HepG2 (cell line): ENCODE results near the gene NT5C3B. TPM values are rescaled to one million over a fixed set of nuclear protein-coding genes. Genes with fewer than 3 reads are reported as not detected.

Experiments used
- ATRX ChIP-seq: sonication (generic); formaldehyde crosslinking; IDR thresholded peaks from 2 replicates; pipeline ENCODE4 v1.4.0; 2020; ENCODE audit warnings: missing genetic modification reagents, borderline replicate concordance
- BRD4 ChIP-seq: sonication (generic); formaldehyde crosslinking; IDR thresholded peaks from 2 replicates; pipeline ENCODE4 v1.4.0; 2020; ENCODE audit warnings: missing genetic modification reagents
- FOXM1 ChIP-seq: sonication (generic); formaldehyde crosslinking; IDR thresholded peaks from 2 replicates; pipeline ENCODE4 v1.5.0; 2020; ENCODE audit warnings: missing genetic modification reagents
- GABPB1 ChIP-seq: IDR thresholded peaks from 2 replicates; pipeline ENCODE4 v1.6.1; 2016; ENCODE audit warnings: mild to moderate bottlenecking, missing genetic modification reagents, moderate library complexity, missing compliant biosample characterization
- HMGXB4 ChIP-seq, 2 experiments: sonication (generic) in 1 of 2; formaldehyde crosslinking in 1 of 2; IDR thresholded peaks; 2 replicates each; pipeline versions ENCODE4 v1.4.0 to v1.6.1; 2018 to 2020; ENCODE audit warnings: missing genetic modification reagents in 2 of 2, borderline replicate concordance in 1 of 2, low read depth in 1 of 2, mild to moderate bottlenecking in 1 of 2, missing biosample characterization in 1 of 2
- KDM2A ChIP-seq: sonication (generic); formaldehyde crosslinking; IDR thresholded peaks from 2 replicates; pipeline ENCODE4 v1.4.0; 2020; ENCODE audit warnings: low read depth, missing genetic modification reagents, borderline replicate concordance
- MLXIP ChIP-seq: sonication (generic); formaldehyde crosslinking; IDR thresholded peaks from 2 replicates; pipeline ENCODE4 v1.9.0; 2021; ENCODE audit warnings: missing genetic modification reagents, borderline replicate concordance
- NBN ChIP-seq: fragments of 450-650 bp; conservative IDR thresholded peaks from 2 replicates; pipeline ENCODE4 v1.6.1; 2017
- NFKBIZ ChIP-seq: IDR thresholded peaks from 2 replicates; pipeline ENCODE4 v1.6.1; 2018; ENCODE audit warnings: missing genetic modification reagents, missing compliant biosample characterization
- NR2C2 ChIP-seq: sonication (generic); formaldehyde crosslinking; IDR thresholded peaks from 2 replicates; pipeline ENCODE4 v1.4.0; 2020; ENCODE audit warnings: missing genetic modification reagents, mild to moderate bottlenecking, moderate library complexity, borderline replicate concordance
- SOX6 ChIP-seq, 2 experiments: fragments of 450-650 bp in 1 of 2; sonication (generic) in 1 of 2; formaldehyde crosslinking in 1 of 2; IDR thresholded peaks; 2 replicates each; pipeline versions ENCODE4 v1.4.0 to v1.6.1; 2017 to 2020; ENCODE audit warnings: antibody characterized with exemption in 1 of 2, mild to moderate bottlenecking in 1 of 2, missing genetic modification reagents in 1 of 2
- SP5 ChIP-seq: IDR thresholded peaks from 2 replicates; pipeline ENCODE4 v1.6.1; 2016; ENCODE audit warnings: low read depth, borderline replicate concordance
- SRSF4 ChIP-seq: fragments of 200-400 bp; formaldehyde crosslinking; IDR thresholded peaks from one replicate; pipeline ENCODE4 v1.6.1; 2018; ENCODE audit warnings: mild to moderate bottlenecking, low read depth, low read length, moderate library complexity; ENCODE audit not compliant: poor library complexity, severe bottlenecking
- SRY ChIP-seq: sonication (generic); formaldehyde crosslinking; IDR thresholded peaks from 2 replicates; pipeline ENCODE4 v1.8.0; 2022; ENCODE audit warnings: mild to moderate bottlenecking, missing genetic modification reagents
- TARDBP ChIP-seq: sonication (generic); formaldehyde crosslinking; IDR thresholded peaks from 2 replicates; pipeline ENCODE4 v1.8.0; 2022; ENCODE audit warnings: mild to moderate bottlenecking, missing genetic modification reagents
- WIZ ChIP-seq: sonication (generic); formaldehyde crosslinking; IDR thresholded peaks from 2 replicates; pipeline ENCODE4 v1.5.1; 2020; ENCODE audit warnings: mild to moderate bottlenecking, missing genetic modification reagents
- YEATS2 ChIP-seq: sonication (generic); formaldehyde crosslinking; IDR thresholded peaks from 2 replicates; pipeline ENCODE4 v1.4.0; 2020; ENCODE audit warnings: missing genetic modification reagents, borderline replicate concordance
- ZFP90 ChIP-seq: sonication (generic); formaldehyde crosslinking; IDR thresholded peaks from 2 replicates; pipeline ENCODE4 v1.8.0; 2022; ENCODE audit warnings: missing genetic modification reagents, mild to moderate bottlenecking, inconsistent platforms, borderline replicate concordance
- ZNF337 ChIP-seq: sonication (generic); formaldehyde crosslinking; IDR thresholded peaks from 2 replicates; pipeline ENCODE4 v1.5.1; 2020; ENCODE audit warnings: missing genetic modification reagents, low read depth, mild to moderate bottlenecking, borderline replicate concordance
- ZNF354B ChIP-seq: sonication (generic); formaldehyde crosslinking; IDR thresholded peaks from 2 replicates; pipeline ENCODE4 v1.8.0; 2022; ENCODE audit warnings: mild to moderate bottlenecking, missing genetic modification reagents
- ZNF362 ChIP-seq: sonication (generic); formaldehyde crosslinking; IDR thresholded peaks from 2 replicates; pipeline ENCODE4 v1.4.0; 2020; ENCODE audit warnings: missing genetic modification reagents, mild to moderate bottlenecking, borderline replicate concordance
- ZNF557 ChIP-seq: sonication (generic); formaldehyde crosslinking; IDR thresholded peaks from 2 replicates; pipeline ENCODE4 v1.4.0; 2020; ENCODE audit warnings: missing genetic modification reagents
- ZNF709 ChIP-seq: sonication (generic); formaldehyde crosslinking; IDR thresholded peaks from 2 replicates; pipeline ENCODE4 v1.5.0; 2020; ENCODE audit warnings: mild to moderate bottlenecking, missing genetic modification reagents
- ZSCAN9 ChIP-seq: IDR thresholded peaks from 2 replicates; pipeline ENCODE4 v1.6.1; 2016; ENCODE audit warnings: borderline replicate concordance
- polyA plus RNA-seq, 8 experiments: library from polyadenylated mRNA; depleted of rRNA in 3 of 8; stranded (reverse) in 7 of 8; unstranded in 1 of 8; fragments of >200 nt; fragmentation: Illumina TruSeq in 4 of 8; extraction: Trizol in 4 of 8; gene quantifications; 2 replicates each; pipeline versions ENCODE4 v1.2.1 to v1.2.3, GENCODE V29; 2011 to 2016; ENCODE audit warnings: low read depth in 4 of 8, missing spikeins in 1 of 8, mixed read lengths in 1 of 8; ENCODE audit not compliant: insufficient read depth in 1 of 8
- total RNA-seq, 5 experiments: library from RNA; depleted of rRNA; stranded (reverse); fragments of >200 nt; fragmentation: Illumina TruSeq; extraction: Trizol; gene quantifications; 2 replicates each; pipeline ENCODE4 v1.2.3, GENCODE V29; 2016; ENCODE audit warnings: low read depth in 1 of 5

NT5C3B gene
- total and polyA plus RNA-seq, 2 of the 13 experiments (the other 11 are each of a cell fraction or from before 2014, with no cell fraction given), result 104 to 126 TPM

- TF ChIP-seq ZNF337, result no peak
- TF ChIP-seq SRY (CRISPR knock-in tag), result no peak
- no peak for TF ChIP-seq SOX6 (IDR thresholded peaks at IDR 0.05)
- TF ChIP-seq SOX6 (CRISPR knock-in tag; IDR thresholded peaks at IDR 0.05), result peak; percentile 5; the same call in 1 of the 2 replicates
- TF ChIP-seq HMGXB4 (CRISPR knock-in tag; IDR thresholded peaks at IDR 0.05; ENCODE audit: borderline replicate concordance in 1 of 2, low read depth in 1 of 2), result peak in 1 of 2 experiments; percentile 82; a peak in 2 of 4 replicates
- TF ChIP-seq ATRX, result no peak
- TF ChIP-seq TARDBP (CRISPR knock-in tag), result 0 out of 2 replicates have a peak, but pooled peaks have one; percentile 28
- 0 out of 2 replicates have a peak, but pooled peaks have one; percentile 23 for TF ChIP-seq ZNF354B
- TF ChIP-seq ZNF362 (CRISPR knock-in tag), result 0 out of 2 replicates have a peak, but pooled peaks have one; percentile 38
- TF ChIP-seq ZSCAN9 (CRISPR knock-in tag), result peak; percentile 42; the same call in 1 of the 2 replicates
- no peak for TF ChIP-seq NBN
- TF ChIP-seq ZNF557 (CRISPR knock-in tag), result no peak
- no peak for TF ChIP-seq SRSF4
- peak; percentile 63 for TF ChIP-seq ZNF709 (CRISPR knock-in tag)
- no peak for TF ChIP-seq YEATS2 (CRISPR knock-in tag)
- TF ChIP-seq MLXIP (CRISPR knock-in tag), result no peak
- no peak for TF ChIP-seq NFKBIZ (CRISPR knock-in tag)
- TF ChIP-seq KDM2A (CRISPR knock-in tag), result no peak
- TF ChIP-seq WIZ (CRISPR knock-in tag), result peak; percentile 60; the same call in 1 of the 2 replicates
- no peak for TF ChIP-seq BRD4
- TF ChIP-seq FOXM1 (CRISPR knock-in tag), result no peak
- peak; percentile 17; the same call in 1 of the 2 replicates for TF ChIP-seq GABPB1
- no peak; the same call in 1 of the 2 replicates for TF ChIP-seq SP5 (CRISPR knock-in tag)
- TF ChIP-seq NR2C2, result peak; percentile 25
- TF ChIP-seq ZFP90 (CRISPR knock-in tag), result no peak
Measured at GRCh38 chr17:41835800-41836549, at the start of gene NT5C3B (continued).
